Measurements from ENCODE around the gene SESN1. TPM values are rescaled to one million over a fixed set of nuclear protein-coding genes. Genes with fewer than 3 reads are reported as not detected.

The SESN1 gene
- total RNA-seq, 1 experiment from 2014 or later: 17.5 TPM

GRCh38 chr6:109076377-109076776 is 18.3 kb downstream of the SESN1 start:
- no peak overlapping the region for H3K4ac ChIP-seq (ENCODE audit: low read depth, low read length)
- H3K18ac ChIP-seq (ENCODE audit: insufficient read length, low read depth, low read length): no peak overlapping the region
- H4K20me1 ChIP-seq (ENCODE audit: control insufficient read depth, insufficient read depth, insufficient read length): no peaks in the 10 kb centered on the region
- no peak overlapping the region for H3K9ac ChIP-seq (ENCODE audit: extremely low read depth, insufficient read length, low read length)
- no peak overlapping the region for H3K4me2 ChIP-seq (ENCODE audit: insufficient read depth, insufficient read length, low read length)
- H3K9me3 Mint-ChIP-seq: no peaks in the 10 kb centered on the region
- H4K91ac ChIP-seq (ENCODE audit: insufficient read length, low read depth, low read length): no peak overlapping the region
- H2BK5ac ChIP-seq (ENCODE audit: insufficient read length, low read length): no peak overlapping the region
- no peak overlapping the region for H3K56ac ChIP-seq (ENCODE audit: insufficient read length, low read depth, low read length)
- H3K14ac ChIP-seq (ENCODE audit: insufficient read depth, low read length): no peak overlapping the region
- no peak overlapping the region for H4K5ac ChIP-seq (ENCODE audit: insufficient read length, low read depth, low read length)
- no peaks in the 10 kb centered on the region for H3K9me3 ChIP-seq (ENCODE audit: control insufficient read depth, low read depth, low read length)
- H3K23me2 ChIP-seq (ENCODE audit: insufficient read length, low read depth, low read length, poor library complexity, severe bottlenecking): no peaks in the 10 kb centered on the region
- H3K79me2 ChIP-seq (ENCODE audit: insufficient read depth, low read length): no peaks in the 10 kb centered on the region
- no peak overlapping the region for H3K27ac Mint-ChIP-seq
- no peak overlapping the region for H3K27ac ChIP-seq (ENCODE audit: insufficient read length, low read depth, low read length)
- H2BK20ac ChIP-seq (ENCODE audit: low read depth, low read length, poor library complexity, severe bottlenecking): no peak overlapping the region
- no peak overlapping the region for H2AFZ ChIP-seq (ENCODE audit: low read length)
- no peak overlapping the region for H2AK5ac ChIP-seq (ENCODE audit: insufficient read length, low read length)
- H3K27me3 ChIP-seq (ENCODE audit: insufficient read depth, low read length): no peaks in the 10 kb centered on the region
- H3T11ph ChIP-seq (ENCODE audit: low read length): no peak overlapping the region
- H3K23ac ChIP-seq (ENCODE audit: insufficient read length, low read depth, low read length): no peak overlapping the region
- no peak overlapping the region for H2BK120ac ChIP-seq (ENCODE audit: low read depth, low read length, poor library complexity, severe bottlenecking)
- H3K27me3 Mint-ChIP-seq (ENCODE audit: low read depth): no peaks in the 10 kb centered on the region
- no peaks in the 10 kb centered on the region for H3K79me1 ChIP-seq (ENCODE audit: insufficient read depth, low read depth, low read length, poor library complexity, severe bottlenecking)
- H3K36me3 Mint-ChIP-seq (ENCODE audit: insufficient read depth in 1 of 3, low read depth in 3 of 3): no peaks in the 10 kb centered on the region
- TF ChIP-seq CTCF (conservative IDR thresholded peaks at IDR 0.05): no peak
- H3K4me1 ChIP-seq (ENCODE audit: insufficient read depth, low read length): no peaks in the 10 kb centered on the region
- H3K4me1 Mint-ChIP-seq: peaks cover 4 to 6% of the 10 kb centered on the region in 2 experiments
- H2BK15ac ChIP-seq (ENCODE audit: low read depth, low read length): no peak overlapping the region
- no peak overlapping the region for H2BK12ac ChIP-seq (ENCODE audit: insufficient read length, low read depth, low read length)
- no CpG with 5 or more reads among the region's 3 CpGs for WGBS (ENCODE audit: extremely low coverage, insufficient read length, low lambda C conversion rate)
- no peak for DNase-seq
- no peak overlapping the region for H3K4me3 Mint-ChIP-seq
- no peak overlapping the region for H4K8ac ChIP-seq (replicated peaks; ENCODE audit: insufficient read length, low read depth, low read length)

Measured in H9 (cell line).